GM12878 (cell line): ENCODE measurements around the gene EXOSC10. TPM values are rescaled to one million over a fixed set of nuclear protein-coding genes. Genes with fewer than 3 reads are reported as not detected.

ENCODE experiments used
- DPF2 ChIP-seq: fragments of 450-650 bp; IDR thresholded peaks from 2 replicates; pipeline ENCODE4 v1.6.1; 2017; ENCODE audit warnings: mild to moderate bottlenecking
- E2F8 ChIP-seq: fragments of 450-650 bp; IDR thresholded peaks from 2 replicates; pipeline ENCODE4 v1.6.1; 2018; ENCODE audit warnings: mild to moderate bottlenecking, low read depth, moderate library complexity; ENCODE audit not compliant: partially characterized antibody
- EED ChIP-seq: sonication (generic); IDR thresholded peaks from 2 replicates; pipeline ENCODE4 v1.6.1; 2016; ENCODE audit warnings: antibody characterized with exemption, low read depth
- EGR1 ChIP-seq, 2 experiments: IDR thresholded peaks; 1 replicate in 1 of 2; 2 replicates in 1 of 2; pipeline ENCODE4 v1.6.1; 2011 to 2012; ENCODE audit warnings: low read depth in 2 of 2, low read length in 2 of 2, borderline replicate concordance in 1 of 2, mild to moderate bottlenecking in 1 of 2, moderate library complexity in 1 of 2
- EZH2 ChIP-seq: IDR thresholded peaks from 2 replicates; pipeline ENCODE4 v1.6.1; 2012; ENCODE audit warnings: low read depth, mild to moderate bottlenecking, control low read depth, inconsistent platforms, low read length, borderline replicate concordance; ENCODE audit not compliant: control insufficient read depth
- FOXM1 ChIP-seq: IDR thresholded peaks from 2 replicates; pipeline ENCODE4 v1.6.1; 2012; ENCODE audit warnings: low read depth, mild to moderate bottlenecking, inconsistent platforms, low read length, moderate library complexity
- HDAC6 ChIP-seq: fragments of 200-600 bp; sonication (generic); IDR thresholded peaks from one replicate; pipeline ENCODE4 v1.8.0; 2017; ENCODE audit warnings: antibody characterized with exemption; ENCODE audit not compliant: unreplicated experiment
- LARP7 ChIP-seq: fragments of 450-650 bp; IDR thresholded peaks from 2 replicates; pipeline ENCODE4 v1.6.1; 2017; ENCODE audit warnings: mild to moderate bottlenecking
- NR2C2 ChIP-seq: IDR thresholded peaks from 2 replicates; pipeline ENCODE4 v1.6.1; 2011; ENCODE audit warnings: borderline replicate concordance, low read depth; ENCODE audit not compliant: control insufficient read depth, insufficient read length
- PKNOX1 ChIP-seq: fragments of 450-650 bp; IDR thresholded peaks from 2 replicates; pipeline ENCODE4 v1.6.1; 2016; ENCODE audit warnings: mild to moderate bottlenecking
- POU2F2 ChIP-seq: IDR thresholded peaks from 3 replicates; pipeline ENCODE4 v1.6.1; 2011; ENCODE audit warnings: low read depth, mild to moderate bottlenecking, low read length, borderline replicate concordance
- PRDM15 ChIP-seq: fragments of 450-650 bp; formaldehyde crosslinking; IDR thresholded peaks from 2 replicates; pipeline ENCODE4 v1.4.0; 2020; ENCODE audit warnings: mild to moderate bottlenecking, moderate library complexity
- RELA ChIP-seq: fragments of 450-650 bp; IDR thresholded peaks from 2 replicates; pipeline ENCODE4 v1.8.0; 2014; ENCODE audit warnings: borderline replicate concordance; ENCODE audit not compliant: partially characterized antibody
- REST ChIP-seq: IDR thresholded peaks from 2 replicates; pipeline ENCODE4 v1.6.1; 2012; ENCODE audit warnings: mild to moderate bottlenecking, low read depth, low read length
- TCF3 ChIP-seq: IDR thresholded peaks from 2 replicates; pipeline ENCODE4 v1.6.1; 2012; ENCODE audit warnings: low read depth, mild to moderate bottlenecking, low read length, borderline replicate concordance; ENCODE audit not compliant: insufficient read depth
- polyA plus RNA-seq, 11 experiments: library from polyadenylated mRNA; depleted of rRNA in 4 of 11; unstranded in 6 of 11; stranded (reverse) in 5 of 11; fragments of >200 nt; fragmentation: Nextera tagmentation in 4 of 11; fragmentation: Illumina TruSeq in 1 of 11; extraction: Ambion mirVana in 4 of 11; extraction: Trizol in 1 of 11; gene quantifications; 1 replicate in 1 of 11; 2 replicates in 10 of 11; pipeline versions ENCODE4 v1.2.1 to v1.2.3, GENCODE V29; 2011 to 2016; ENCODE audit warnings: inconsistent platforms in 2 of 11, missing spikeins in 2 of 11, low read depth in 1 of 11
- total RNA-seq, 4 experiments: library from RNA; depleted of rRNA in 3 of 4; stranded (reverse); fragments of >200 nt in 3 of 4; fragmentation: Illumina TruSeq in 1 of 4; extraction: Trizol in 1 of 4; gene quantifications; 2 replicates each; pipeline versions ENCODE4 v1.2.1 to v1.2.3, GENCODE V29; 2013 to 2021

EXOSC10 gene
- total and polyA plus RNA-seq, 10 of the 15 experiments (the other 5 are each of a cell fraction or from before 2014, with no cell fraction given) = 16.2 to 86.5 (median 66.4) TPM

- TF ChIP-seq POU2F2 (no peak), EGR1 (IDR thresholded peaks at IDR 0.05; ENCODE audit: borderline replicate concordance in 1 of 2, low read depth in 2 of 2, low read length in 2 of 2) (no peak), EZH2 (no peak), EED (no peak), RELA (no peak), TCF3 (no peak), REST (no peak), NR2C2 (no peak), LARP7 (peak; percentile 77), DPF2 (peak; percentile 20; the same call in 1 of the 2 replicates), PKNOX1 (0 out of 2 replicates have a peak, but pooled peaks have one; percentile 16), FOXM1 (no peak), HDAC6 (no peak), E2F8 (no peak), PRDM15 (no peak)
These were observed at the start of gene EXOSC10 (continued) for GRCh38 chr1:11099310-11100148.
